HCT116 (cell line): Measurements from ENCODE around the gene RAI14. TPM values are rescaled to one million over a fixed set of nuclear protein-coding genes. Genes with fewer than 3 reads are reported as not detected.

Source experiments
- ATAC-seq: fragments of 200-7000 bp; cut with Tn5 transposase; 2 replicates; pipeline ENCODE4 v1.9.1; 2020; ENCODE audit warnings: mild to moderate bottlenecking, moderate library complexity
- BruUV-seq: library from RNA; stranded (reverse); fragments of 400-500 nt; replicated peaks from 2 replicates; lab custom pipeline; 2021; lab: Mats Ljungman, UMichigan
- CTCF ChIA-PET: fragments of 300-600 bp; sonication (Branson Sonifier 250); formaldehyde crosslinking; loops from one replicate; lab custom pipeline; 2021; ENCODE audit warnings: antibody characterized with exemption; lab: Charles Lee
- POLR2A ChIA-PET: fragments of 300-600, 350-600 bp; sonication (Branson Sonifier 250); formaldehyde crosslinking; loops from one replicate; lab custom pipeline; 2021; ENCODE audit warnings: antibody characterized with exemption; lab: Charles Lee
- RAD21 ChIA-PET, 2 experiments: fragments of 300-600 bp; sonication (Branson Sonifier 250); formaldehyde crosslinking; loops; one replicate each; lab custom pipeline; 2023; ENCODE audit warnings: low total read pairs in 2 of 2; ENCODE audit not compliant: uncharacterized antibody in 2 of 2, unreplicated experiment in 2 of 2, low non-redundant PET in 1 of 2; lab: Charles Lee
- DNase-seq: peaks from one replicate; pipeline ENCODE4 v3.0.0-alpha.2; 2010; ENCODE audit warnings: low read depth, low spot score
- H2AFZ ChIP-seq: fragments of 200-600 bp; shearing (Covaris generic), sonication (generic); 2 replicates; pipeline ENCODE4 v1.6.1; 2017; ENCODE audit warnings: low read depth, mixed run types, mixed read lengths, antibody characterized with exemption, low read length; ENCODE audit not compliant: poor library complexity, severe bottlenecking
- H3K27ac ChIP-seq: 2 replicates; pipeline ENCODE4 v1.5.1; 2012; ENCODE audit warnings: low read depth, low read length
- H3K27me3 ChIP-seq: fragments of 200-600 bp; sonication (generic); 2 replicates; pipeline ENCODE4 v1.6.1; 2016; ENCODE audit warnings: mixed run types, low read length, mixed read lengths; ENCODE audit not compliant: insufficient read depth
- H3K36me3 ChIP-seq, 2 experiments: fragments of 200-500 bp in 1 of 2; fragments of 200-600 bp in 1 of 2; sonication (Bioruptor generic) in 1 of 2; sonication (generic) in 1 of 2; 2 replicates each; pipeline versions ENCODE4 v1.5.1 to v1.6.1; 2014 to 2016; ENCODE audit warnings: low read length in 2 of 2, inconsistent platforms in 1 of 2, mixed read lengths in 1 of 2, mixed run types in 1 of 2; ENCODE audit not compliant: insufficient read depth in 2 of 2, control insufficient read depth in 1 of 2
- H3K4me1 ChIP-seq, 2 experiments: fragments of 200-600 bp in 1 of 2; sonication (generic) in 1 of 2; 2 replicates each; pipeline versions ENCODE4 v1.5.1 to v1.6.1; 2012 to 2017; ENCODE audit warnings: low read length in 2 of 2, inconsistent platforms in 1 of 2, mild to moderate bottlenecking in 1 of 2, mixed read lengths in 1 of 2, mixed run types in 1 of 2, moderate library complexity in 1 of 2; ENCODE audit not compliant: insufficient read depth in 2 of 2, control insufficient read depth in 1 of 2
- H3K4me2 ChIP-seq: fragments of 200-600 bp; sonication (generic); 2 replicates; pipeline ENCODE4 v1.6.1; 2017; ENCODE audit warnings: mixed run types, low read length, mixed read lengths
- H3K4me3 ChIP-seq, 2 experiments: fragments of 200-600 bp in 1 of 2; sonication (generic) in 1 of 2; replicated peaks in 1 of 2; 2 replicates each; pipeline ENCODE4 v1.5.1; 2011 to 2016; ENCODE audit warnings: low read length in 2 of 2, control low read depth in 1 of 2, low read depth in 1 of 2, mild to moderate bottlenecking in 1 of 2, mixed read lengths in 1 of 2, mixed run types in 1 of 2
- H3K79me2 ChIP-seq: fragments of 200-600 bp; sonication (generic); 2 replicates; pipeline ENCODE4 v1.6.1; 2017; ENCODE audit warnings: mild to moderate bottlenecking, mixed run types, low read length, moderate library complexity, mixed read lengths; ENCODE audit not compliant: insufficient read depth
- H3K9ac ChIP-seq: fragments of 200-600 bp; sonication (generic); 2 replicates; pipeline ENCODE4 v1.6.1; 2016; ENCODE audit warnings: low read length, mixed read lengths
- H3K9me2 ChIP-seq: fragments of 200-600 bp; sonication (generic), shearing (Covaris generic); 2 replicates; pipeline ENCODE4 v1.6.1; 2017; ENCODE audit warnings: mixed run types, mild to moderate bottlenecking, moderate library complexity; ENCODE audit not compliant: insufficient read depth
- H3K9me3 ChIP-seq, 2 experiments: fragments of 200-500 bp in 1 of 2; fragments of 200-600 bp in 1 of 2; sonication (Bioruptor generic) in 1 of 2; sonication (generic) in 1 of 2; 2 replicates each; pipeline ENCODE4 v1.6.1; 2014 to 2017; ENCODE audit warnings: low read length in 2 of 2, mixed read lengths in 2 of 2, inconsistent platforms in 1 of 2, low read depth in 1 of 2, mild to moderate bottlenecking in 1 of 2, mixed run types in 1 of 2, moderate library complexity in 1 of 2; ENCODE audit not compliant: control insufficient read depth in 1 of 2, insufficient read depth in 1 of 2
- H4K20me1 ChIP-seq: fragments of 200-600 bp; sonication (generic), shearing (Covaris generic); 2 replicates; pipeline ENCODE4 v1.6.1; 2017; ENCODE audit warnings: mixed run types, mild to moderate bottlenecking, moderate library complexity; ENCODE audit not compliant: insufficient read depth
- CBX3 ChIP-seq: IDR thresholded peaks from 2 replicates; pipeline ENCODE4 v1.6.1; 2012; ENCODE audit warnings: low read depth
- CEBPB ChIP-seq: IDR thresholded peaks from 2 replicates; pipeline ENCODE4 v1.6.1; 2012; ENCODE audit warnings: low read depth
- CTCF ChIP-seq, 3 experiments: fragments of 200-600 bp in 1 of 3; sonication (generic) in 1 of 3; IDR thresholded peaks in 2 of 3; conservative IDR thresholded peaks in 1 of 3; 2 replicates each; pipeline ENCODE4 v1.5.1; 2012 to 2017; ENCODE audit warnings: low read depth in 2 of 3, low read length in 2 of 3, antibody characterized with exemption in 1 of 3, borderline replicate concordance in 1 of 3, control low read depth in 1 of 3, mild to moderate bottlenecking in 1 of 3, mixed read lengths in 1 of 3, mixed run types in 1 of 3, moderate library complexity in 1 of 3; ENCODE audit not compliant: insufficient read depth in 1 of 3
- EGR1 ChIP-seq: IDR thresholded peaks from 2 replicates; pipeline ENCODE4 v1.6.1; 2012; ENCODE audit warnings: low read depth
- EZH2phosphoT487 ChIP-seq: fragments of 200-600 bp; IDR thresholded peaks from 2 replicates; pipeline ENCODE4 v1.6.1; 2018; ENCODE audit warnings: antibody characterized with exemption, borderline replicate concordance
- FOSL1 ChIP-seq: IDR thresholded peaks from 2 replicates; pipeline ENCODE4 v1.6.1; 2012; ENCODE audit warnings: low read depth
- JUND ChIP-seq: IDR thresholded peaks from 2 replicates; pipeline ENCODE4 v1.6.1; 2012
- MAX ChIP-seq: IDR thresholded peaks from 2 replicates; pipeline ENCODE4 v1.6.1; 2012
- POLR2A ChIP-seq: IDR thresholded peaks from 2 replicates; pipeline ENCODE4 v1.7.0; 2011; ENCODE audit warnings: borderline replicate concordance; ENCODE audit not compliant: insufficient read depth, insufficient read length; ENCODE audit errors: extremely low read depth
- POLR2AphosphoS5 ChIP-seq: IDR thresholded peaks from 2 replicates; pipeline ENCODE4 v1.6.1; 2011; ENCODE audit warnings: mild to moderate bottlenecking, low read depth, low read length, moderate library complexity
- RAD21 ChIP-seq: IDR thresholded peaks from 2 replicates; pipeline ENCODE4 v1.6.1; 2012; ENCODE audit warnings: low read depth, mild to moderate bottlenecking
- SP1 ChIP-seq: IDR thresholded peaks from 2 replicates; pipeline ENCODE4 v1.6.1; 2012; ENCODE audit warnings: low read depth
- YY1 ChIP-seq: IDR thresholded peaks from 2 replicates; pipeline ENCODE4 v1.6.1; 2011; ENCODE audit warnings: low read length, low read depth, moderate library complexity, mild to moderate bottlenecking; ENCODE audit not compliant: insufficient replicate concordance; ENCODE audit errors: extremely low read depth
- ZFX ChIP-seq: fragments of 450-650 bp; IDR thresholded peaks from 2 replicates; pipeline ENCODE4 v1.6.1; 2017
- ZNF274 ChIP-seq: fragments of 200-500 bp; sonication (Bioruptor generic); IDR thresholded peaks from 2 replicates; pipeline ENCODE4 v1.6.1; 2014; ENCODE audit warnings: mild to moderate bottlenecking, low read depth, low read length, inconsistent platforms
- intact Hi-C: fragments of 100-400 bp; cut with micrococcal nuclease; formaldehyde crosslinking; loops from 2 replicates; pipeline ENCODE4 v1.10.0; 2022
- total RNA-seq: library from RNA; stranded (reverse); gene quantifications from one replicate; pipeline ENCODE4 v1.2.1, GENCODE V29; 2021; ENCODE audit not compliant: unreplicated experiment
- TF ChIP-seq, protein P1 (sequence below): IDR thresholded peaks from 2 replicates; pipeline ENCODE4 v1.6.1; 2012

The RAI14 gene
- total RNA-seq, 1 experiment from 2014 or later, result 47.9 TPM

- TF ChIP-seq YY1 (no peak), RAD21 (no peak), POLR2A (no peak), FOSL1 (no peak), SP1 (no peak), JUND (no peak), ZNF274 (no peak), MAX (no peak), CEBPB (no peak)
- TF ChIP-seq, protein P1, sequence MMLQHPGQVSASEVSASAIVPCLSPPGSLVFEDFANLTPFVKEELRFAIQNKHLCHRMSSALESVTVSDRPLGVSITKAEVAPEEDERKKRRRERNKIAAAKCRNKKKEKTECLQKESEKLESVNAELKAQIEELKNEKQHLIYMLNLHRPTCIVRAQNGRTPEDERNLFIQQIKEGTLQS, result no peak
- no peak overlapping the region for H3K27ac ChIP-seq
- no peaks in the 10 kb centered on the region for H3K27me3 ChIP-seq
- no peak for DNase-seq
- no peak for ATAC-seq
- no peaks in the 10 kb centered on the region for H4K20me1 ChIP-seq
- H2AFZ ChIP-seq, result no peak overlapping the region
- H3K36me3 ChIP-seq, result no peaks in the 10 kb centered on the region
- intact Hi-C loops, result no loop called here
- ChIA-PET POLR2A (no interaction called here), RAD21 (no interaction called here), CTCF (no interaction called here)
- no peaks in the 10 kb centered on the region for H3K4me1 ChIP-seq
- no peaks in the 10 kb centered on the region for H3K79me2 ChIP-seq
- H3K4me2 ChIP-seq, result no peak overlapping the region
- H3K9me3 ChIP-seq, result no peaks in the 10 kb centered on the region
- BruUV-seq, result no TSS peak
- no peak overlapping the region for H3K9ac ChIP-seq
- no peaks in the 10 kb centered on the region for H3K9me2 ChIP-seq
- no peak overlapping the region for H3K4me3 ChIP-seq
Observed at GRCh38 chr5:34775886-34776285, 119.8 kb downstream of the RAI14 start.

GRCh38 chr5:34778091-34778850 lies 122.1 kb downstream of the RAI14 start:
- Histone ChIP-seq H3K79me2 (no peaks in the 10 kb centered on the region), H3K9ac (no peak overlapping the region), H3K4me1 (no peaks in the 10 kb centered on the region), H2AFZ (no peak overlapping the region), H3K9me2 (no peaks in the 10 kb centered on the region), H3K4me3 (no peak overlapping the region), H3K27ac (no peak overlapping the region), H3K36me3 (no peaks in the 10 kb centered on the region), H3K4me2 (no peak overlapping the region), H3K9me3 (peaks cover 0 to 3% of the 10 kb centered on the region in 2 experiments; a peak in 1 of 4 replicates), H4K20me1 (no peaks in the 10 kb centered on the region), H3K27me3 (no peaks in the 10 kb centered on the region)
- ChIA-PET CTCF (no interaction called here), POLR2A (no interaction called here), RAD21 (no interaction called here)
- no peak for ATAC-seq
- BruUV-seq, result no TSS peak
- intact Hi-C loops, result no loop called here
- DNase-seq, result no peak
- no peak for TF ChIP-seq POLR2AphosphoS5
- TF ChIP-seq EZH2phosphoT487, result no peak
- no peak for TF ChIP-seq JUND
- no peak for TF ChIP-seq EGR1
- TF ChIP-seq CTCF (IDR thresholded peaks at IDR 0.05 in 2 of 3, conservative IDR thresholded peaks at IDR 0.05 in 1 of 3; ENCODE audit: borderline replicate concordance in 1 of 3, insufficient read depth in 1 of 3, low read depth in 2 of 3, low read length in 2 of 3), result no peak
- TF ChIP-seq, protein P1, result no peak
- no peak for TF ChIP-seq ZFX
- no peak for TF ChIP-seq MAX
- no peak for TF ChIP-seq FOSL1
- TF ChIP-seq CBX3, result no peak
